Trophoblast cell (in vitro differentiated cells and primary cell): Measurements from ENCODE around the gene SLC4A8.
A peak's percentile ranks its signal among the peaks of the same experiment; 100 is the strongest.

Experiments used
- DNase-seq, 2 donors: peaks; one replicate each; pipeline ENCODE4 v3.0.0-alpha.2; 2016
- H2AFZ ChIP-seq: 2 replicates; pipeline ENCODE4 v1.6.1; 2013; ENCODE audit warnings: low read length, moderate library complexity, mild to moderate bottlenecking; ENCODE audit not compliant: insufficient read depth, poor library complexity
- H2AK5ac ChIP-seq: 2 replicates; pipeline ENCODE4 v1.6.1; 2013; ENCODE audit warnings: mild to moderate bottlenecking, low read length
- H2BK120ac ChIP-seq: 2 replicates; pipeline ENCODE4 v1.6.1; 2013; ENCODE audit warnings: low read length, mild to moderate bottlenecking, moderate library complexity; ENCODE audit not compliant: insufficient read depth, poor library complexity
- H2BK12ac ChIP-seq: 2 replicates; pipeline ENCODE4 v1.6.1; 2013; ENCODE audit warnings: mild to moderate bottlenecking, low read length, moderate library complexity
- H2BK5ac ChIP-seq: 2 replicates; pipeline ENCODE4 v1.6.1; 2013; ENCODE audit warnings: low read length, low read depth, moderate library complexity, mild to moderate bottlenecking; ENCODE audit not compliant: poor library complexity
- H3K14ac ChIP-seq: 2 replicates; pipeline ENCODE4 v1.6.1; 2013; ENCODE audit warnings: mild to moderate bottlenecking, low read length
- H3K18ac ChIP-seq: 2 replicates; pipeline ENCODE4 v1.6.1; 2013; ENCODE audit warnings: mild to moderate bottlenecking, low read length
- H3K23ac ChIP-seq: 2 replicates; pipeline ENCODE4 v1.6.1; 2013; ENCODE audit warnings: low read length
- H3K27ac ChIP-seq: 2 replicates; pipeline ENCODE4 v1.5.1; 2013; ENCODE audit warnings: low read depth, mild to moderate bottlenecking, inconsistent platforms, low read length, moderate library complexity
- H3K27me3 ChIP-seq: 2 replicates; pipeline ENCODE4 v1.6.1; 2013; ENCODE audit warnings: inconsistent platforms, mild to moderate bottlenecking, low read length, moderate library complexity; ENCODE audit not compliant: insufficient read depth
- H3K36me3 ChIP-seq, 2 experiments: 1 replicate in 1 of 2; 2 replicates in 1 of 2; pipeline ENCODE4 v1.6.1; 2013; ENCODE audit warnings: low read length in 2 of 2, mild to moderate bottlenecking in 2 of 2, moderate library complexity in 1 of 2; ENCODE audit not compliant: insufficient read depth in 2 of 2, control insufficient read depth in 1 of 2
- H3K4ac ChIP-seq: 2 replicates; pipeline ENCODE4 v1.6.1; 2013; ENCODE audit warnings: low read depth, mild to moderate bottlenecking, low read length, moderate library complexity
- H3K4me1 ChIP-seq, 2 experiments: 1 replicate in 1 of 2; 2 replicates in 1 of 2; pipeline ENCODE4 v1.6.1; 2013; ENCODE audit warnings: low read length in 2 of 2, mild to moderate bottlenecking in 2 of 2, moderate library complexity in 1 of 2; ENCODE audit not compliant: insufficient read depth in 2 of 2, control insufficient read depth in 1 of 2
- H3K4me2 ChIP-seq: 2 replicates; pipeline ENCODE4 v1.6.1; 2013; ENCODE audit warnings: inconsistent platforms, mild to moderate bottlenecking, low read length, moderate library complexity
- H3K4me3 ChIP-seq: 2 replicates; pipeline ENCODE4 v1.5.1; 2013; ENCODE audit warnings: mild to moderate bottlenecking, low read depth, low read length, inconsistent platforms
- H3K79me1 ChIP-seq: one replicate; pipeline ENCODE4 v1.6.1; 2013; ENCODE audit warnings: low read length
- H3K79me2 ChIP-seq: 2 replicates; pipeline ENCODE4 v1.6.1; 2013; ENCODE audit warnings: low read length, mild to moderate bottlenecking; ENCODE audit not compliant: control insufficient read depth, insufficient read depth, poor library complexity
- H3K9ac ChIP-seq: 2 replicates; pipeline ENCODE4 v1.6.1; 2013; ENCODE audit warnings: mild to moderate bottlenecking, low read length
- H3K9me3 ChIP-seq: 2 replicates; pipeline ENCODE4 v1.6.1; 2013; ENCODE audit warnings: low read depth, mild to moderate bottlenecking, control low read depth, inconsistent platforms, low read length; ENCODE audit not compliant: insufficient read depth
- H4K12ac ChIP-seq: 2 replicates; pipeline ENCODE4 v1.6.1; 2013; ENCODE audit warnings: low read depth, mild to moderate bottlenecking, low read length, moderate library complexity
- H4K8ac ChIP-seq: 2 replicates; pipeline ENCODE4 v1.6.1; 2013; ENCODE audit warnings: low read depth, mild to moderate bottlenecking, low read length, moderate library complexity
- H4K91ac ChIP-seq: one replicate; pipeline ENCODE4 v1.6.1; 2013; ENCODE audit warnings: low read depth, mild to moderate bottlenecking, low read length, moderate library complexity
- WGBS: extraction: QIAGEN DNeasy Blood & Tissue Kit; methylation state at CpG from one replicate; pipeline ENCODE4 v1.1.7; 2013; ENCODE audit warnings: missing lambda C conversion rate; ENCODE audit not compliant: insufficient read length, insufficient coverage; ENCODE audit errors: extremely low coverage; 5-methylcytosine and 5-hydroxymethylcytosine counted together

The SLC4A8 gene

DNA sequence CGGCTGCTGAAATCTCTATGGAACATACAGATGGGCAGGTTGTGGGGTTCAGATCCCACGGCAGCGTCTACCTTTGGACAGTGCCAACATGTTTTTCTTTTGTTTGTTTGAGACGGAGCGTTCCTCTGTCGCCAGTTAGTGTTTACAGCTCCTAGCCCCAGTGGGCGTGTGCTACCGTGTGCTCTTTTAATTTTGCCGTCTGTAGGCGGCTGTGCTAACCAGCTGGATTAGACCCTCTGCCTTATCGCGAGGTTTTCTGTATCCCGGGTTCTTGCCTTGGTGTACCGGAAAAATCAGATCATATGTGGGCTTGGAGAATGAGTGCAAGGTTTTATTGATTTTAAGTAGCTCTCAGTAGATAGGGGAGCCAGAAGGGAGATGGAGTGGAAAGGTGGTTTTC lies 23.6 kb upstream of the SLC4A8 start:
- H2AK5ac ChIP-seq = peak overlapping the region; percentile 73
- H3K4me3 ChIP-seq = no peak overlapping the region
- H4K8ac ChIP-seq = peak overlapping the region; percentile 59
- H3K18ac ChIP-seq = peak overlapping the region; percentile 45
- H2AFZ ChIP-seq = no peak overlapping the region
- H3K4me1 ChIP-seq = peaks cover 20 to 30% of the 10 kb centered on the region in 2 experiments
- no peaks in the 10 kb centered on the region for H3K27me3 ChIP-seq
- peaks cover 11% of the 10 kb centered on the region in 2 experiments for H3K36me3 ChIP-seq
- no peak overlapping the region for H2BK120ac ChIP-seq
- H2BK5ac ChIP-seq = peak overlapping the region; percentile 8
- no peak overlapping the region for H3K27ac ChIP-seq
- H3K4me2 ChIP-seq = no peak overlapping the region
- peak overlapping the region; percentile 74 for H2BK12ac ChIP-seq
- no peak overlapping the region for H3K23ac ChIP-seq
- peak overlapping the region; percentile 49 for H3K4ac ChIP-seq
- H4K91ac ChIP-seq = no peak overlapping the region
- DNase-seq = no peak
- H3K14ac ChIP-seq = peak overlapping the region; percentile 52
- no peak overlapping the region for H3K9ac ChIP-seq
- H3K79me1 ChIP-seq = peaks cover 22% of the 10 kb centered on the region
- no CpG with 5 or more reads among the region's 14 CpGs for WGBS
- no peaks in the 10 kb centered on the region for H3K9me3 ChIP-seq
- no peak overlapping the region for H4K12ac ChIP-seq
- H3K79me2 ChIP-seq = peaks cover 2% of the 10 kb centered on the region

DNA sequence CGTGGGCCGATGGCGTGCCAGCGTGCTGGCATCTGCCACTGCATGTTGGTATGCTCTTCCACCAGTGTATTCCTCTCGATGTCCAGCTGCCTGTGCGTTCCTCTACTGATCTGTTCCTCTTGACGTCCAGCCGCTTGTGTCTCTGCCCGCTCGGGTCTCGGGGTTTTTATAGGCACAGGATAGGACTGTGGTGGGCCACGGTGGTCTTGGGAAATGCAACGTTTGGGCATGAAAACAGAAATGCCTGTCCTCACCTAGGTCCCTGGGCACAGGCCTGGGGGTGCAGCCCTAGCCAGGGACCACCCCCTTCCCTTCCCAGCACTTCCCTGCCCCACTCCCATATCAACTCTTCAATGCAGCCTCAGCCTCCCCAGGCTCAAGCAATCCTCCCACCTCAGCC lies 23.1 kb upstream of the SLC4A8 start:
- Histone ChIP-seq H3K27me3 (no peaks in the 10 kb centered on the region), H3K4me3 (no peak overlapping the region), H3K4me1 (peaks cover 20 to 33% of the 10 kb centered on the region in 2 experiments), H2BK5ac (peak overlapping the region; percentile 8), H2AFZ (no peak overlapping the region), H4K12ac (no peak overlapping the region), H3K23ac (no peak overlapping the region), H3K18ac (peak overlapping the region; percentile 45), H2BK12ac (peak overlapping the region; percentile 69), H2BK120ac (no peak overlapping the region), H4K91ac (peak overlapping the region; percentile 32), H3K79me2 (peaks cover 4% of the 10 kb centered on the region), H2AK5ac (peak overlapping the region; percentile 73), H4K8ac (peak overlapping the region; percentile 22), H3K27ac (no peak overlapping the region), H3K4ac (peak overlapping the region; percentile 49), H3K36me3 (peaks cover 11% of the 10 kb centered on the region in 2 experiments), H3K14ac (peak overlapping the region; percentile 35), H3K9me3 (no peaks in the 10 kb centered on the region), H3K9ac (no peak overlapping the region), H3K4me2 (no peak overlapping the region), H3K79me1 (peaks cover 22% of the 10 kb centered on the region)
- no peak for DNase-seq
- no CpG with 5 or more reads among the region's 13 CpGs for WGBS

DNA sequence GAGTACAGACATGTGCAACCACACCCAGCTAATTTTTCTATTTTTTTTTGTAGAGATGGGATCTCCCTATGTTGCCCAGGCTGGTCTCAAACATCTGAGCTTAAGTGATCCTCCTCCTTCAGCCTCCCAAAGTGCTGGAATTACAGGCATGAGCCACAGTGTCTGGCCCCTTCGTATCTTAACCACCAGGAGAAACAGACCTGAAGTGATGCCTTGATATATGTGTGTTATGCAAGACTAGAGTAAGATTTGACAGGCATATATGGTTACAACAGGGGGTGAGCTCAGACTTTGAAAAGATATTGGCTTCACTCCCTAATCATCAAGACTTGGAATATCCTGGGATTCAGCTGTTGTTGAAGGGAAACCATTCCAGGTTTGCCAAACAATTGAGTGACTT lies 22.7 kb upstream of the SLC4A8 start:
- WGBS = no CpG with 5 or more reads among the region's 1 CpG
- peak overlapping the region; percentile 69 for H2BK12ac ChIP-seq
- no peak overlapping the region for H3K23ac ChIP-seq
- H3K18ac ChIP-seq = peak overlapping the region; percentile 45
- no peaks in the 10 kb centered on the region for H3K27me3 ChIP-seq
- no peak overlapping the region for H3K9ac ChIP-seq
- peaks cover 11% of the 10 kb centered on the region in 2 experiments for H3K36me3 ChIP-seq
- H3K4me1 ChIP-seq = peaks cover 20 to 36% of the 10 kb centered on the region in 2 experiments
- H2BK5ac ChIP-seq = no peak overlapping the region
- no peak overlapping the region for H3K4me3 ChIP-seq
- no peak overlapping the region for H2AFZ ChIP-seq
- H4K91ac ChIP-seq = no peak overlapping the region
- no peak overlapping the region for H3K4me2 ChIP-seq
- no peak overlapping the region for H3K14ac ChIP-seq
- no peak overlapping the region for H3K27ac ChIP-seq
- no peak overlapping the region for H2AK5ac ChIP-seq
- no peak overlapping the region for H2BK120ac ChIP-seq
- H3K4ac ChIP-seq = no peak overlapping the region
- H3K79me2 ChIP-seq = peaks cover 4% of the 10 kb centered on the region
- peaks cover 26% of the 10 kb centered on the region for H3K79me1 ChIP-seq
- H3K9me3 ChIP-seq = no peaks in the 10 kb centered on the region
- no peak overlapping the region for H4K8ac ChIP-seq
- peak; percentile 31 to 66 for DNase-seq
- no peak overlapping the region for H4K12ac ChIP-seq

DNA sequence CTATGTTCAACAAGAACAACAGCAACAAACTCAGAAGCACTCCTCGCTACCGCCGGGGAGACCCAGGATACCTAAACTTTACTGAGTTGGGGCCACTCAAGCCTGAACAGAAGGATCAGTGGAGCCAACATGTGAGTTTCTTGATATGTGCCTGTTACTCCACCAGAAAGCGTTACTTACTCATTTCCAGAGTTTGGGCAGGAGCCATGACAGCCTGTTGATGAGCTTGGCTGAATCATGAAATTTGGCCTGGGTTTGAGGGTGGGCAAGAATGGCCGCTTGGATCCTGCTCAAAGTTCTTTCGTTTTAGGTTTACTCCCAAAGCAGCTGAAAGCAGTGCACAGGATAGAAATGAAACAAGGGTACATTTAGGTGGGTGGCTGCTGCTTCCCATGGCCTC lies 21.5 kb upstream of the SLC4A8 start:
- Histone ChIP-seq H2AFZ (no peak overlapping the region), H3K18ac (peak overlapping the region; percentile 46), H3K79me2 (peaks cover 4% of the 10 kb centered on the region), H3K4ac (peak overlapping the region; percentile 34), H3K9me3 (no peaks in the 10 kb centered on the region), H3K4me1 (peaks cover 23 to 41% of the 10 kb centered on the region in 2 experiments), H3K27ac (peak overlapping the region; percentile 3), H3K36me3 (peaks cover 11% of the 10 kb centered on the region in 2 experiments), H2BK12ac (peak overlapping the region; percentile 51), H4K91ac (peak overlapping the region; percentile 29), H4K8ac (no peak overlapping the region), H2BK120ac (peak overlapping the region; percentile 16), H3K79me1 (peaks cover 35% of the 10 kb centered on the region), H4K12ac (no peak overlapping the region), H3K27me3 (no peaks in the 10 kb centered on the region), H3K4me2 (no peak overlapping the region), H3K9ac (no peak overlapping the region), H2BK5ac (peak overlapping the region; percentile 64), H3K4me3 (no peak overlapping the region), H3K14ac (peak overlapping the region; percentile 53), H2AK5ac (peak overlapping the region; percentile 13), H3K23ac (no peak overlapping the region)
- no CpG with 5 or more reads among the region's 6 CpGs for WGBS
- no peak for DNase-seq
